Lower leg skin (tissue), 3 donors: ENCODE data around the gene PHLPP1.

Experiments
- POLR2A ChIP-seq, 2 donors: fragments of 450-650 bp; IDR thresholded peaks; one replicate each; pipeline ENCODE4 v1.6.1; 2016 to 2017; ENCODE audit warnings: antibody characterized with exemption in 2 of 2, mild to moderate bottlenecking in 1 of 2, moderate library complexity in 1 of 2
- TF ChIP-seq, protein P1 (sequence below), 3 donors: fragments of 450-650 bp; IDR thresholded peaks; one replicate each; pipeline ENCODE4 v1.5.1; 2016; ENCODE audit warnings: antibody characterized with exemption in 3 of 3, mild to moderate bottlenecking in 3 of 3, moderate library complexity in 2 of 3

DNA sequence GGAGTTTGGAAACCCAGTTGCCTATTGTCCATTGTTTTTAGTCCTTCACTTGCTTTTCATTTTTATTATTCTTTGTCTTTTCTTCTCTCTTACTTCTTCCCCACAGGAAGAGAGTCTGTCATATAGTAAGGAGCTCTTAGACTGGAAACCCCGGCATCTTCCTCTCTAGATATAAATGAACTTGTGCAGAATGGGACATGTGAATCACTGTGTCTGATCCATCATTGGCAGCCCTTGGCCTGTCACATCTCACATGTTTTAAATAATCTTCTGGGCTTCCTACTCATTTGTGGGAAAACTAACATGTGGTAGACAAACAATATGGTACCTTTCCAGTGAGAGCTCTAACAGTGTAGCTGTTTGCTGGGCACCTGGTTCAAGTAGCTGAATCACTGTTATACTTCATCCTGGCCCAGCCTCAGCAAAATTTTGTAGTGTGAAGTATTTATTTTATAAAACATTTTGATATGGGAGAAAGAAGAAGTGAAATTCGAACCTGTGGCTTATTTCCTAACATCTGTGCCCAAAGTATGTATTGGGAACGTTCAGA, 112.8 kb downstream of the PHLPP1 start:
- TF ChIP-seq POLR2A (IDR thresholded peaks at IDR 0.05), result no peak
- TF ChIP-seq, protein P1, sequence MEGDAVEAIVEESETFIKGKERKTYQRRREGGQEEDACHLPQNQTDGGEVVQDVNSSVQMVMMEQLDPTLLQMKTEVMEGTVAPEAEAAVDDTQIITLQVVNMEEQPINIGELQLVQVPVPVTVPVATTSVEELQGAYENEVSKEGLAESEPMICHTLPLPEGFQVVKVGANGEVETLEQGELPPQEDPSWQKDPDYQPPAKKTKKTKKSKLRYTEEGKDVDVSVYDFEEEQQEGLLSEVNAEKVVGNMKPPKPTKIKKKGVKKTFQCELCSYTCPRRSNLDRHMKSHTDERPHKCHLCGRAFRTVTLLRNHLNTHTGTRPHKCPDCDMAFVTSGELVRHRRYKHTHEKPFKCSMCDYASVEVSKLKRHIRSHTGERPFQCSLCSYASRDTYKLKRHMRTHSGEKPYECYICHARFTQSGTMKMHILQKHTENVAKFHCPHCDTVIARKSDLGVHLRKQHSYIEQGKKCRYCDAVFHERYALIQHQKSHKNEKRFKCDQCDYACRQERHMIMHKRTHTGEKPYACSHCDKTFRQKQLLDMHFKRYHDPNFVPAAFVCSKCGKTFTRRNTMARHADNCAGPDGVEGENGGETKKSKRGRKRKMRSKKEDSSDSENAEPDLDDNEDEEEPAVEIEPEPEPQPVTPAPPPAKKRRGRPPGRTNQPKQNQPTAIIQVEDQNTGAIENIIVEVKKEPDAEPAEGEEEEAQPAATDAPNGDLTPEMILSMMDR (IDR thresholded peaks at IDR 0.05), result no peak
